ENCODE measurements around the gene AGER.

The AGER gene

DNA sequence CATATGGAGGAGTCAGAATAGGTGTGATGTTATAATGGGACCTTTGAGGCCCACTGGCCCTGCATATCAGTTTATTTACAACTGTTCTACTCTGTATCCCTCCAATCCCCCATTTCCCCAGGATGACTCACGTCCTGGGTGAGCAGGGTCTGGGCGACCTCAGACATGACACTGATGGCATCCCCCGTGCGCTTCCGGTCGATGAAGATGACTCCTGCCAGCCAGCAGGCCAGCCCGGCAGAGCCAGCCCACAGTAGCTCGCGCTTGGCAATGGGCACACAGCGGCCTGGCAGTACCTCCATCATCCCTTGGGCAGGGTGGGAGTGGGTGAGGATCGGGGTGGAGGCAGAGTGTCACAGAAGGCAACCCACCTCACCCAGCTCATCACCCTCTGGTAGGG is 13.8 kb downstream of the AGER start:
- Histone ChIP-seq H3F3A (ENCODE audit: low read depth) (no peaks in the 10 kb centered on the region), H3K4me1 (ENCODE audit: insufficient read depth, low read length, poor library complexity, severe bottlenecking) (peaks cover 21% of the 10 kb centered on the region), H3K36me3 (ENCODE audit: insufficient read depth, low read length) (peaks cover 17% of the 10 kb centered on the region; the same call in 1 of the 2 replicates), H3K9me3 (ENCODE audit: insufficient read depth, low read depth, low read length) (no peaks in the 10 kb centered on the region), H3K27me3 (ENCODE audit: insufficient read depth, low read length, poor library complexity, severe bottlenecking) (no peaks in the 10 kb centered on the region), H3K4me3 (ENCODE audit: low read length, poor library complexity, severe bottlenecking) (no peak overlapping the region), H2AFZ (ENCODE audit: low read length) (no peak overlapping the region), H3K9me2 (replicated peaks; ENCODE audit: low read depth, low read length) (no peaks in the 10 kb centered on the region), H3K4me2 (ENCODE audit: low read depth, low read length, poor library complexity, severe bottlenecking) (no peak overlapping the region), H4K20me1 (ENCODE audit: insufficient read depth, low read length, poor library complexity, severe bottlenecking) (no peaks in the 10 kb centered on the region), H3K9ac (ENCODE audit: low read depth, low read length, poor library complexity, severe bottlenecking) (no peak overlapping the region), H3K79me2 (ENCODE audit: insufficient read depth, low read length) (peaks cover 20% of the 10 kb centered on the region)
- TF ChIP-seq CTCF (conservative IDR thresholded peaks at IDR 0.05; ENCODE audit: low read length) (no peak), EZH2phosphoT487 (IDR thresholded peaks at IDR 0.05; ENCODE audit: borderline replicate concordance) (no peak)

- no peaks in the 10 kb centered on the region for H3K27me3 ChIP-seq (ENCODE audit: insufficient read depth, low read length, poor library complexity, severe bottlenecking)
- H2AFZ ChIP-seq (ENCODE audit: low read length): no peak overlapping the region
- no peaks in the 10 kb centered on the region for H4K20me1 ChIP-seq (ENCODE audit: insufficient read depth, low read length, poor library complexity, severe bottlenecking)
- H3K4me1 ChIP-seq (ENCODE audit: insufficient read depth, low read length, poor library complexity, severe bottlenecking): peaks cover 10% of the 10 kb centered on the region
- no peak overlapping the region for H3K4me3 ChIP-seq (ENCODE audit: low read length, poor library complexity, severe bottlenecking)
- H3K4me2 ChIP-seq (ENCODE audit: low read depth, low read length, poor library complexity, severe bottlenecking): no peak overlapping the region
- H3K79me2 ChIP-seq (ENCODE audit: insufficient read depth, low read length): peaks cover 7% of the 10 kb centered on the region; the same call in 1 of the 2 replicates
- peaks cover 17% of the 10 kb centered on the region; the same call in 1 of the 2 replicates for H3K36me3 ChIP-seq (ENCODE audit: insufficient read depth, low read length)
- H3K9me3 ChIP-seq (ENCODE audit: insufficient read depth, low read depth, low read length): no peaks in the 10 kb centered on the region
- H3K9me2 ChIP-seq (replicated peaks; ENCODE audit: low read depth, low read length): no peaks in the 10 kb centered on the region
- H3K9ac ChIP-seq (ENCODE audit: low read depth, low read length, poor library complexity, severe bottlenecking): no peak overlapping the region
- no peaks in the 10 kb centered on the region for H3F3A ChIP-seq (ENCODE audit: low read depth)
- no peak; the same call in 1 of the 2 replicates for TF ChIP-seq CTCF (conservative IDR thresholded peaks at IDR 0.05; ENCODE audit: low read length)
- TF ChIP-seq EZH2phosphoT487 (IDR thresholded peaks at IDR 0.05; ENCODE audit: borderline replicate concordance): no peak
Observed at GRCh38 chr6:32168807-32169591, 15.1 kb downstream of the AGER start.

DNA sequence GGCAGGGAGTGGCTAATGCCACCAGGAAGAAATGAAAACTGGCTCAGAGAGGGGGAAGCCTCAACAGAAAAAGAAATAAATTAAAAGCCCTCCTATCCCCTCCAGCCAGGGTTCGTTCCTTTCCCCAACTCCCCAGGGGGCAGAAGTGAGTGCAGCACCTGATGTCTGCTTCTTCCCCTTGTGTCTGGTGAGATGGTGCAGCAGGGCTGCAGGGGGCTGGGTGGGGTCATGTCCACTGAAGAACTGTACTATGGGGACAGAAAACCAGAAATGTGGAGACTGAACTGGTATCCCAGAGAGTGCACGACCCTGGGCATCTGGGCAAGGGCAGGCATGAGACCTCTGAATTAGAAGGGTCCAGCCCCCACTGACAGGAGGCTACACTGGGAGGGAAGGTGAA is 15.7 kb downstream of the AGER start:
- no peak overlapping the region for H3K4me2 ChIP-seq (ENCODE audit: low read depth, low read length, poor library complexity, severe bottlenecking)
- H4K20me1 ChIP-seq (ENCODE audit: insufficient read depth, low read length, poor library complexity, severe bottlenecking): no peaks in the 10 kb centered on the region
- H3F3A ChIP-seq (ENCODE audit: low read depth): no peaks in the 10 kb centered on the region
- no peaks in the 10 kb centered on the region for H3K9me2 ChIP-seq (replicated peaks; ENCODE audit: low read depth, low read length)
- no peak overlapping the region for H2AFZ ChIP-seq (ENCODE audit: low read length)
- H3K36me3 ChIP-seq (ENCODE audit: insufficient read depth, low read length): peaks cover 17% of the 10 kb centered on the region; the same call in 1 of the 2 replicates
- H3K4me3 ChIP-seq (ENCODE audit: low read length, poor library complexity, severe bottlenecking): no peak overlapping the region
- H3K4me1 ChIP-seq (ENCODE audit: insufficient read depth, low read length, poor library complexity, severe bottlenecking): peaks cover 7% of the 10 kb centered on the region
- no peak overlapping the region for H3K9ac ChIP-seq (ENCODE audit: low read depth, low read length, poor library complexity, severe bottlenecking)
- TF ChIP-seq CTCF (conservative IDR thresholded peaks at IDR 0.05; ENCODE audit: low read length): no peak
- no peak for TF ChIP-seq EZH2phosphoT487 (IDR thresholded peaks at IDR 0.05; ENCODE audit: borderline replicate concordance)
- peaks cover under 1% of the 10 kb centered on the region; the same call in 1 of the 2 replicates for H3K79me2 ChIP-seq (ENCODE audit: insufficient read depth, low read length)
- no peaks in the 10 kb centered on the region for H3K27me3 ChIP-seq (ENCODE audit: insufficient read depth, low read length, poor library complexity, severe bottlenecking)
- no peaks in the 10 kb centered on the region for H3K9me3 ChIP-seq (ENCODE audit: insufficient read depth, low read depth, low read length)

All from Loucy (cell line).